Transverse colon (tissue), 4 donors: ENCODE results near the gene RELN.

ENCODE experiments used
- CTCF ChIP-seq, 5 experiments: fragments of 200-600 bp in 3 of 5; fragments of 450-650 bp in 2 of 5; sonication (generic) in 3 of 5; IDR thresholded peaks; 1 replicate in 2 of 5; 2 replicates in 3 of 5; pipeline ENCODE4 v1.5.1; 2016 to 2017; ENCODE audit warnings: antibody characterized with exemption in 5 of 5, inconsistent platforms in 3 of 5, mild to moderate bottlenecking in 2 of 5, moderate library complexity in 1 of 5
- EP300 ChIP-seq: sonication (generic); formaldehyde crosslinking; IDR thresholded peaks from one replicate; pipeline ENCODE4 v1.6.1; 2017; ENCODE audit warnings: antibody characterized with exemption, low read depth
- POLR2A ChIP-seq: fragments of 450-650 bp; IDR thresholded peaks from one replicate; pipeline ENCODE4 v1.6.1; 2016; ENCODE audit warnings: antibody characterized with exemption, mild to moderate bottlenecking, moderate library complexity
- POLR2AphosphoS5 ChIP-seq, 3 donors: sonication (generic); formaldehyde crosslinking; IDR thresholded peaks; one replicate each; pipeline ENCODE4 v1.6.1; 2016; ENCODE audit warnings: antibody characterized with exemption in 3 of 3

GRCh38 chr7:103446049-103446520 is 543.4 kb downstream of the RELN start, which contains the start of gene SLC26A5:
- no peak for TF ChIP-seq CTCF (IDR thresholded peaks at IDR 0.05)
- no peak for TF ChIP-seq POLR2A
- no peak for TF ChIP-seq POLR2AphosphoS5 (IDR thresholded peaks at IDR 0.05)
- no peak for TF ChIP-seq EP300
